CD4-positive, alpha-beta T cell treated with Interferon gamma for 1 hour (primary cell): ENCODE data around the gene VDAC1.

Source experiments
- DNase-seq: peaks from one replicate; pipeline ENCODE4 v3.0.0-alpha.2; 2020

Gene VDAC1

DNA sequence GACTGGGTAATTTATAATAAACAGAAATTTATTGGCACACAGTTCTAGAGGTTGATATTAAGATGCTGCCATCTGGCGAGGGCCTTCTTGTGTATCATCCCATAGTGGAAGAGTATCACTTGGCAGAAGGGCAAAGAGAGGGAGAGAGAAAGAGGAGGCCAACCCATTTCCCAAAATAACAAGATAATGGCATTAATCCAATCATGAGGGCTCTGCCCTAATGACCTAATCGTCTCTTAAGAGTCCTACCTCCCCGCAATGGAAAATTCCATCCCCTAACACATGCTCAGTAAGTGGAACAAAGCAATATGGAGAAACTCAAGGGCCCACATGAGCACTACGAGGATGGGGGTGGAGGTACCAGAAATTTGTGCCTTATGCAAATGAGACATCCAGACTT lies 17.6 kb upstream of the VDAC1 start:
- DNase-seq = no peak

DNA sequence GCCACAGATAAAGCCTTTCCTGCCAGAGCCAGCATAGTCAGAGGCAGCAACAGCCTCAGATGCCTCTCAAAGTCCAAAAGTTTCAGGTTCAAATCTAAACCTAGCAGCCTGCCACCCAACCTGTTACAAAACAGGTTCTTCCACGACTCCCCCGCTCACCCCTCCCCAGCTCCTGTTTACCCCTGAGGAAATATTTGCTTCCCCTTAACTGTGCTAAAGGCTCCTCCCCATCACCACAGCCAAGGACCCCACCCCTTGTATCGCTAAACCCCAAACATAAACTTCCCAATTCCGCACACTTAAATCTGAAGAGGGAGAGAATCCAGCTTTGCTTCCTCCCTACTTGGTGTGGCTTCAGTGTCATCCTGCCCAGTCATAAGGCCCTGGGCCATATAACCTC lies 15.4 kb upstream of the VDAC1 start:
- DNase-seq = no peak

DNA sequence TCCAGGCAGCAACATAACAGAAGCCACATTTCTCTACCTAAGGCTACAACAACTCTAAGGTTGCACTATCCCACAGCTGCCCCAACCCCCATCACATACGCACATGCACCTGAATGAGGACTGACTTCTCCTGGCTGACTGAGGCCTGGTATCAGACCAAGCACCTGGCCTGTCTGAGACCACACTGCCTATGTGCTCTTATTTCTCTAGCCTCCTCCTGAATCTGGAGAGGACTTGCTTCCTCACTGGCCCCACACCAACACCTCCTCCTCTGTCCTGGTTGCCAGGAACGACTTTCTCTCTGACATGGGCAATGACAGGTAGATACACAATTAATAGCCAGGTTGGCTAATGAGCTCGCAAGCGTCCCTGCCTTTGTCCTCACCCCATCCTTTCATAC lies 14.9 kb upstream of the VDAC1 start:
- no peak for DNase-seq

DNA sequence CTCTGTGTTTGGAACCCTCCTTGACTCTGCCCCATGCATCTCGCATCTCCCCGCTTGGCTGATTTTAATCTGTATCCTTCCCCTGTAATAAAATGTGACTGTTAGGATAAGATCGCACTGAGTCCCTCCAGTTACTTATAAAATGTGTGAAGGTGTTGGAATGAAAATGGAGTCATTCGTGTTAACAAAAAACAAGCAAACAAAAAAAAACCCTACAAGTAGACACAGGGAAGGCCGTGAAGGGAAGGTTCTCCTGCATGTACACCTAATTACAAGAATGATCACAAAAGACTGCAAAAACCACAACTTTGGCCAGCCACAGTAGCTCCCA lies 14.2 kb upstream of the VDAC1 start:
- DNase-seq = no peak

DNA sequence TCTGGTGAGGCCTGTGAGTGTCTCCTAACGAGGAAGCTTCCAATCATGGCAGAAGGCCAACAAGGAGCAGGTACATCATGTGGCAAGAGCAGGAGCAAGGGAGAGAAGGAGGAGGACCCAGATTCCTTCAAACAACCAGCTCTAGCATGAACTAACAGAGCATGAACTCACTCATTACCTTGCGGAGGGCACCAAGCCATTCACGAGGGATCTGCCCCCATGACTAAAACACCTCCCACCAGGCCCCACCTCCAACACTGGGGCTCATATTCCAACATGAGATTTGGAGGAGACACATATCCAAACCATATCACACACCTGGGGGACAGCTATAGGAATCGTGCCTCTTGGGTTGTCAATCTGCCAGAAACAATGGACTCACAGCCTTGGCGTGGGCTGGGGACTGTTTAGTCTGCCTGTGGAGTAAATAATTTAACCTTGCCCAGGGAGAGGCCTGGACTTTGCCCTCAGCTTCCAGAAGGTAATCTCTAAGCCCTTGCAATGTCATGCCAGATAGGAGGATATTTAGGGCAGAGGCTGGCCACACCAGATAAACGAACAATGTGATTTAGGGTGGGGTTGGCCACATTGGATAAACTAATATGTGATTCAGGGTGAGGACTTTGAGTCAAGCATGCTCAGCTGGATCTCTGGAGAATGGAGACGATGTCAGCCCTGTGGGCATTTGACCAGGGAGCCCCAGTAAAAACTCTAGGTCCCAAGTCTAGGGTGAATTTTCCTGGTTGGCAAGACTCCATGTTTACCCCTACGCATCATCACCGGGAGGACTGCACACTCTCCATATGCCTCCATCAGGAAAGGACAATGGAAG lies 13.6 kb upstream of the VDAC1 start:
- no peak for DNase-seq

DNA sequence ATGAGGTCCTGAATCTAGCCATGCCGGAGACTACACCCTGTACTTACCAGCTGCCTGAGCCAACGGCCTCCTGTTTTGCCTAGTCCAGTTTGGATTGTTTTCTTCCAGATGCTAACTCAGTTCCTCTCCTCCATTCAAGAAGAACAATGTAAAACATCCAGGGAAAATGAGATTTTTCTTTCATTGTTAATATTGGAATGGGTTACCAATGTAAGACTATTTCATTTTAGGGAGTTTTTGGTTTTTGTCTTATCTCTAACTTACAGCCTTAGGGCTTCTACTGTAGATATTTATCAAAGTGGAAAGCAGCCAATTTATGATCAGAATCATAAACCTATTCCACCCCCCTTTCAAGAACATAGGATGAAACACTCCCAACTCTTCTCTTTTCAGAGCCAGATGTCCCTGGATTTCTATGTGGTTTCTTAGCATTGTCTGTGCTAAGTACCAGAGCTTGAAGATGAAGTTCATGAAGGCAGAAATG lies 3.5 kb upstream of the VDAC1 start:
- DNase-seq = no peak

DNA sequence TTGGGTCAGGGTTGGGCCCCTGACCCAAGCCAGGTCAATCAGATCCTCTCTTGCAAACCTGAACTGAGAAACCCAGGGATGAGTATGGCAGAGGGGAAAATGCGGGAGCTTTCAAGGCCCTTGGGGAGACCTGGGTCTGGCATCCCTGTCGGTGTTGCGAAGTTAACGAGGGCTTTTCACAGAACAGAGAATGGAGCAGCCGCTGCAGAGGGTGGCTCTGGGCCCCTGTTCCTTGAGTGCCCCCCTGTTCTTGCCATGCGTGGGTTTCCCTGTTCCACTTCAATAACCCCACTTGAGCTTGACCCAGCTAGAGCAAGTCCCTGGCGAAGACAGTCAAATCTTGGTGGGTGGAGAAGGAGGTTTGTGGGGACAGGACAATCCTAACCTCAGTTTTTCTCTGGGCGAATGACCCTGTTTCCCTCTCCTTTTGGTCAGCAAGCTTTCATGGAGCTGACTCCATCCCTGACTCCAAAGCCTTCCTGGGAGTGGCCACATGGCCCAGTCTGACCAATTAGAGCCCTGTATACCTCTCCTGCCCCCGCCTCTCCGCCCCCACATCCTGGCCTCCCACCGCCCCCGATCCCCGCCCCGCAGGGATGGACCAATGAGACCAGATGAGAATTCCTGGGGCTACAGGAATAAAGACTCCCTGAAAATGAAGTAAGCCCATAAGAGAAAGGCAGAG lies 2.9 kb upstream of the VDAC1 start:
- no peak for DNase-seq

DNA sequence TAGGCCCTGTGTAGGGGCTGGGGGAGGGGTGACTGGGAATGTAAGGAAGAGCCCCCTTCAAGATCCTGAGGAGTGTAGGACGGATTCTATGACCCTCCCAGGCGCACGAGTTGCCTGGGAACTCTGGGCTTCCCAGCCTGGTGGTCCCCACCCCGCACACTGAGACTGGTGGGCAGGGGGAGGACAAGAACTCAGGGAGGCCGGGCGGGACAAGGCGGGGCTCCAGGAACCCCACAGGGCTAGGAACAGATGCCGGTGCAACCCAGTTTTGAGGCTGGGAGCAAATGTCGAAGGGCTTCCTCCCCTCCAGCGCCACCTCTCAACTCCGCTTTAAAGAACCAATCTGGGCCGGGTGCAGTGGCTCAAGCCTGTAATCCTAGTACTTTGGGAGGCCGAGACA lies 1.3 kb upstream of the VDAC1 start:
- no peak for DNase-seq

DNA sequence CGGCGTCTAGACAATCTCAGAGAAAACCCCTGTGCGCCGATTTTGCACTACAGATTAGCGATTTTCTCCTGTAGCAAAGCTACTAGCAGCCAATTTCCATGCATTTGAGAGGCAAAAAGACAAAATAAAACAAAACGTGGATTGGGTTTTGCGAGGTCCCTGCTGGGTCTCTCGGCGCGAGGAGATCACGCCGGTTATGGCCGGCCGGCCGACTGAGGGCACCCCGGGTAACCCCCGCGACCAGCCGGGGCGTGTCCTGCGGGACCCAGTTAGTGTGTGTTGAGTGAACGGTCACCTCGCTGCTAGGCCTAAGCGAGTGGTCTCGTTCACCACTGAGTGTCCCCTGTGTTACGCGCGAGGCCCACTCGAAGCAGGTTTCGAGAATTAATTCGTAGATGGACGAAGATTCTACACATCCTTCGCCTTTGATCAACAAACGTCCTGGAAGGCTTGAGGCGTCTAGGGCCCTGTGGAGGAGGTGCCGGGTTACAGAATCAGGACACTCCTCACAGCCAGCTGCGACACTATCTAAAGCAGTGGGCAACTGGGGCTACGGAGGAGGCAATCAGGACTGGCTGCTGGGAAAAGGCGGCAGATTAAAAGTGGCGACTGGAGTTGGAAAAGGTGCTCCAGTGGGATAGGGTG lies 764 bp upstream of the VDAC1 start:
- peak; percentile 4 for DNase-seq

DNA sequence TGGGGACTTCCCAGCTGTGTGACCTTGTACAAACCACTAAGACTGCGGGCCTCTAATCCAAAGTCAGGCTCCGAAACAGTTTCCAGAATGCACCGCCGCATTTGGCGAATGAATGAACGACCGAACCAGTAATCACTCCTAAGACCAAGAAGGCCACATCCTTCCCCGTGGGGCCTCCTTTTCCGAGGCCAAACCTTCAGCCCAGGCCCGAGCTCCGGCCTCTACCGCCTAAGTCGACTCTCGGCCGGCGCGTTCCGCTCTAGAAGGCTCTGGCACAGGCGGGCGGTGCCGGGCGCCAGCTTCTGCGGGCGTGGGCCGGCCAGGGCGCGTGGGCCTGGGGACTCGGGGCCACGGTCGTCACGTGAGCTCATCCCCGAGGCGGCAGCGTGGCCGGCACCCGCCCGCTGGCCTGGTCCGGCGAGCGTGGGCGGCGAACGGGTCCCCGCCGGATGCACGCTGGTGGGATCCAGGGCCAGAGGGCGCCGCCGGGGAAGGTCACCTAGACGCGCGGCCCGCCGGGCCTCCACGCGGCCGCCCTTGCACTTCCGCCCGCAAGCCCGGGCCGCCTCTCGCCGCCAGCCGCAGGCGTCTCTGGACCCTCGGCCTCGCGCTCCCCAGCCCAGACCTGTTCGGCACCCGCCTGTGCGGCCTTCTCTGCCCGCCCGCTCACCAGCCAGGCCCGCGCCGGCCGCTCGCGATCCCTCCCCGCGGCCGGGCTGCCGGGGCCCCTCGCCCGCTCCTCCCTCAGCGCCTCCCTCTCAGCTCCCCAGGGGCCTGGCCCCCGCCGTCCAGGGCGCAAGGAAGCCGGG lies 754 bp downstream of the VDAC1 start:
- peak; percentile 17 for DNase-seq

DNA sequence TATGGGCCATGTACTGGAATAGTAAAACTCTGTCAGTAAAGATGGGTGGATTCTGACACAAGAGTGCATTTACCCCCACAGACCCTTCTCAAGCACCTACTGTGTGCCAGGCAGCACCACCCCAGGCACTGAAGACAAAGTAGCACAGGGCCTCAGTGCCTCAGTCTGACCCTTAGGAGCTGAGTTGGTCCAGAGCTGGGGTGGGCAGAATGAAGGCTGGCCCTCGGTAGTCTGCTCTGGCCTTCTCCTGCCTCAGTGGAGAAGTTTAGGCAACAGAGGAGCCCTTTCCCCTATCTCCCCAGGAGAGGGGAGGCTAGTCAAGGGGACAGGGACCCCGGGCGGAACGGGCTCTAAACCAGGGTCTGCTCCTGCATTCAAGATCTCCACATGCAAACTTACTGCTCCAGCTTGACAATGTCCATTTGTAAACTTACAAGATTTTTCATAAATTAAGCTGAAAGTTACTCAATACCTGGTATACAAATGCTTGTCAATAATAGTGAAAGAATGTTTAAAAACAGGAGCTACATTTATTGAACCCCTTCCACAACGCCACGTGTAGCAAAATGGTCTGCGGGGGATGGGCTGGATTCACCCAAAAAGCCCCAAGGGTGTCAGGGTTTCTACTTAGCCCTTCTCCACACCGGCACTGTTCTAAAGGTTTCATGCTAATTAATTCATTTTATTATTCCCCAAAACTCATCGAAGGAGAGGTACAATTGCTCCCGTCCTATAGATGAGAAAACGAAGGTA lies 1.5 kb downstream of the VDAC1 start:
- no peak for DNase-seq

DNA sequence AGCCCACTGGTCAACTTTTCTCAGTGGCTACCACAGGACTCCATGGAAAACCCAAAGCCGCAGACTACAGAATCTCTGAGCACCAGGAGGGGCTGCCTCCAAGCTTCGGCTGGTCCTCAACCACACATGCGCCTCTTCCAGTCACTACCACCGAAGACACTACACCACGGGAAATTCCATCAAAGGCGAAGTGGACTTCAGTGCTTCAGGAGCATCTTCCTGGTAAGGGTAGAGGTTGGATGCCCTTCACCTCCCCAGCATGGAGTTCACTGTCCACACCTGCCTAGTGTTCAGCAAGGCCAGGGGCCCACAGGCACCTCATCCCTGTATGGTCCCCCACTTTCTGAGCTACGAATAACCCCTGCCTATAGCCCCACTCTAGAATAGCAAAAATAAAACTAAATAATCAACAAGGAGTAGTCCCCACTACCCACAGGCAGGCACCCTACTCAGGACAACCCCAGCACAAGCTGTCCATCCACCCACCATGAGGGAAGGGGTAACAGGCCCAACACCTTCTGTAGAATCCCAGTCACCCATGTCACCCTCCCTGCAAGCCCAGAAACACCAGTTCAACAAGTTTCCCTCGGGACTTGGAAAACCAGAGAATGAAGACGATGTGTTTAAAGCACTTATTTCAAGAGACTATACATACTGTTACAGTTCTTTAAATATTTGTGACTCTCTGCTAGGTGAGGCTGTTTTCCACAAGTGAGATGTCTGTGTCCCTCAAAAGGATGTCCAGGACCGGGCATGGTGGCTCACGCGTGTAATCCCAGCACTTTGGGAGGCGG lies 2.6 kb downstream of the VDAC1 start:
- no peak for DNase-seq

DNA sequence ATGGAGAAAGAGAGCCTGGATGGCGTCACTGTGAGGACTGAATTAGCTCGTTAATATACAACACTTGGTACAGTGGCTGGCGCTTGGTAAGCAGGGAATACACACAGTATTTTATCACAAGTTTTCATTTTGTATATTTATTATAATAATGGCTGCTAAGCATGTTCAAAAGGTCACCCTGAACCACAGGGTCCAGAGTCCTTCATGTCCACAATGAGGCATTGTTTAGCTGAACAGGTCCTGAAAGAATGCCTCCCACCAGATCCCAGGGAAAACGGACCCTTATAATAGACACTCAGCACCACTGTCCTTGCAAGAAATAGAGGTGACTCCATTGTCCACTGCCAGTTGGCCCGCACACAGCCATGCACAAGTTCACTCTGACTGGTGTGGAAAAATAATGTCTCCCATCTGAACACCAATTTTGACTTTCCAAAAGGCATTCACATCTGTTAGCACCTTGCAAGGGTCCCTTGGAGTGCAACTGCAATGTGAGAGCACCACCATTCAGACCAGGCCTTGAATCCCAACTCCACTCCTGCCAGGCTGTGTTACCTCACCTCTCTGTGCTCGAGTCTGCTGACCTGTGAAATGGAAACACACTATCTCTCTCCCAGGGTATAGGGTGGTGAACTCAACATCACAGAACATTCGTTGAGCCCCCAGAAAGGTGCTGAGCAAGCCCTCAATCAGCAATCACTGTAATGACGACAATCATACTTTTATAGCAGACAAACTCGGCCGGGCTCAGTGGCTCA lies 3.9 kb downstream of the VDAC1 start:
- DNase-seq = no peak

DNA sequence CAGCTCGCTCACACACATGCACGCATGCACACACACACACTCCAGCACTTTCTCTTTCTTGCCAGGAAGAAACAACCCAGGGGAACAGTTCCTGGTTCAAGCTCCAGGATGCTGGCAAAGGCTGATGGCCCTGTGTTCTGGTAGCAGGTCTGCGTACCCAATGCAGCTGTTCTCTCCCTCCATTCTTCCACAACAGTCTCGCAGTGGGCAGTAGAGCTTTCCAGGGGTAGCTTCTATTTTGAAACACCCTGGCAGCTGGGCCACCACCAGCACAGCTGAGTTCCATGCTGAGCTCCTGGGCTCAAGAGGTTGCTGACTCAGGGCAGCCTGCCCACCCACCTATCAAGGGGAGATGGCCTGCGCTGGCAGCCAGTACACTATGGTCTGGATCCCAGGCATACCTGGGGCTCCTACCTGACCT lies 4.7 kb downstream of the VDAC1 start:
- no peak for DNase-seq

DNA sequence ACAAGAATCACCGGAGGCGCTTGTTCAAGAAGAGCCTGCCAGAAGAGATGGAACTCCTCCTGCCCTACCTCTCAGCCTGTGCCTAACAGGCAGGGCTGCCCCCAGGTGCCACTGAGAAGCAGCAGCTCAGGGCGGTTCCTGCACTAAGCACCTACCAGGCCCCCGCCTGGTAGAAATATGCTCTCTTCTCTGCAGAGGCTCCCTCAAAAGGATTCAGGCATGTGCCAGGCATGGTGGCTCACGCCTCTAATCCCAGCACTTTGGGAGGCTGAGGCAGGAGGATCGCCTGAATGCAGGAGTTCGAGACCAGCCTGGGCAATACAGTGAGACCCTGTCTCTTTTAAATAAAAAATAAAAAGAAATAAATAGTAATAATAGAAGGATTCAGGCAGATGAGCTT lies 6.0 kb downstream of the VDAC1 start:
- DNase-seq = no peak

DNA sequence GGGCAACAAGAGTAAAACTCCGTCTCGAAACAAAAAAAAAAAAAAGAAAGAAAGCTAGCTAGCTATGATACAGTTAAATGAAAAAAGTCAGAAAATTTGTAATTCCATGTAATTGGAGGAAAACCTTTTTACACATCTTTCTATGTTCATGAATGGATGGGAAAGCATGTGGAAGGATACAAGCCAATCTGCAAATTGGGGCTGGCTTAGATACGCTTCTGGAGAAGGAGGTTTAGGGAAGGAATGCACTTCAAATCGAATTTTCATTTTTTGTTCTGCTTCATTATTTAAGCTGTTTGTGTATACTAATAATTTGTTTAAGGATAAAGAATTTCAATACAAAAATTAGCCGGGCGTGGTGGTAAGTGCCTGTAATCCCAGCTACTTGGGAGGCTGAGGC lies 6.7 kb downstream of the VDAC1 start:
- no peak for DNase-seq

DNA sequence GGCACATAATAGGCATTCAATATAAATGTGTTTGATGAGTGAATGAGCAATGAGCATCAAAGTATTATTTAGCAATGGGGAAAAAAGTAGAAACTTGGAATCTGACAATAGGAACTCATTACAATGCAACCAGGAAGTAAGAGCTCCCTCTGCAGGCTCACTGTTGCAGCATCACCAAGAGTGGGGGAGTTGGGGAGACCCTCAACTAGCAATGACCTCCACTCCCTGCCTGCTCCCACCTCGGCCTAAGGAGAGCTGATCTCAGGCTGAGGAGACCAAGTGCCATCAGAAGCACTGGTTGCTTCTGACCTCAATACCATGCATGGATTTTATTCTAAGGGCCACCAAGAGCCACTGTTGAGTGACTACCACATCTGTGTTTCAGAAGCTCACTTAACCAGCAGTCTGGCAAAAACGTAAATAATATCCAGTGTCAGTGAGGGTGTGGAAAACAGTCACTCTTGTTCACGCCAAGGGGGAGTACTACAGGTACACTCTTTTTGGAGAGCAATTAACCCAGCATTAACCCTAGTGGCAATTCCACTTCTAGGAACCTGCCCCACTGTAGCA lies 8.0 kb downstream of the VDAC1 start:
- DNase-seq = no peak

DNA sequence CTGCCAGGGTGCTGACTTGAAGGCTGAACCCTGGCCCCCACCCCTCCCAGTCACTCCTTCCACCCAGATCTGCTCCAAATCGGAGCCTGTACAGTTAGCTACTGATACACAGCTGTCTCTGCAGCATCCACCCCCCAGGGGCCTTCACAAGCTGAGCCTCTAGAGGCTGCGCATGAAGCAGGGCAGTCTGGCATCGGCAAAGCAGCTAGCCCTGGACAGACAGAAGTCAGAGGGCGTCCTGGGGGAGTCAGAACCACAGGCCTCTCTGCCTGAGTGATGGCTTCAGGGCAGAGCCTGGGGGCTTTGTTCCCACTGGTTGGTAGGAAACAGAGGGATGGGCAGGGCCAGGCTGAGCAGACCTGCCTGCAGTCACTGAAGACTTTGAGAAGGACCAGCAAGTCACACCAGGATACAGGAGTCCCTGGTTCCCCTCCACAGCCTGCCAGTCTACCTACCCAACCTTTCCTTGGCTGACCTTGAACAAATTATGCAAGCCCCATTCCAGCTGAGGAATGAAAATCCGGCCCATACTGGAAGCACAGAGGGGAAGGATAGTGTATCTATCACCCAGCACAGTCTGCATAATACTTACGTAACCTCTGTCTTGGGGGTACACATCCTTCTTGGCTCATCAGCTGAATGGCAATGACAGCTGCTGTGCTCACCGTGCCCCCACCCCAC lies 8.8 kb downstream of the VDAC1 start:
- no peak for DNase-seq

DNA sequence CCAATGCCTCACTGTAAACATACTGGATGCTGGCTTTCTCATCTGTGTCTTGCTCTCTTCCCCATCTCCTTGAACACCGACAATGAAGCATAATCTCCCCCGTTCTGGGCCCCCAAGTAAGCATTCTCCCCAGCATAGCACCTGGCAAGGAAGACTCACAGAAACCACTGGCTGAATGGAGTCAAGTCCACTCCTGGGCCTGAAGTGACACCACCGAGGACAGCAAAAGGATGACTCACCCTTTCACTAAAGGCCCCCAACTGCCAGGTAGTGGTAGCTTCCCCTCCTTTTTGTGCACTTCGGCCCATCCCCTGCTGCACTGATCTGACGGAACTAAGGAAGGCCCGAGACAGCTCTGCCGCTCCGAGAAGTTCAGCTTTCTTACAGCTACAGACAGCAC lies 9.4 kb downstream of the VDAC1 start:
- DNase-seq = no peak

DNA sequence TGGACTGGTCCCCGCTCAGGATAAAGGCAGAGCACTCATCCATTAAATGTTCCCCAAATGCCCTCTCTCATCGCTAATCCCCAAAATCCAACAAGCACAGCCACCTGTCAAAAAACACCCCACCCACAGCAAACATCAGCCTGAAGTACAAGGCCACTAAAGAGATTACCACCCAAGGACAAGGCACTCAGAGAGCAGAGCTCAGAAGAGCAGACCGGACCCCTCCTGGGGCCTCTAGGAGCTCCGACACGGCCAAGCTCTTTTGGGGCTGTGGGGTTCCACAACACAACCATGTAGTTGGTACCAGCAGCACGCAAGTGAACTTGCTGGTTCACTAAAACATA lies 9.8 kb downstream of the VDAC1 start:
- no peak for DNase-seq
